Right lobe of liver (tissue), 6 donors: ENCODE results near the gene EIF6. TPM values are rescaled to one million over a fixed set of nuclear protein-coding genes. Genes with fewer than 3 reads are reported as not detected.

Source experiments
- ATAC-seq, 4 donors: fragments of 200-7000 bp; cut with Tn5 transposase; one replicate each; pipeline ENCODE4 v1.9.1; 2020; ENCODE audit warnings: mild to moderate bottlenecking in 4 of 4, moderate library complexity in 4 of 4
- DNase-seq, 3 donors: peaks; one replicate each; pipeline ENCODE4 v3.0.0-alpha.2; 2020
- H3K27ac ChIP-seq, 3 donors: fragments of 200-600 bp; one replicate each; pipeline ENCODE4 v1.8.0; 2022
- H3K27me3 ChIP-seq, 2 donors: fragments of 200-600 bp; one replicate each; pipeline ENCODE4 v1.8.0; 2022
- H3K36me3 ChIP-seq, 4 donors: fragments of 200-600 bp; sonication (generic) in 1 of 4; one replicate each; pipeline versions ENCODE4 v1.5.1 to v1.8.0; 2017 to 2022; ENCODE audit warnings: control low read depth in 1 of 4
- H3K4me1 ChIP-seq, 4 donors: fragments of 200-600 bp; sonication (generic) in 1 of 4; one replicate each; pipeline versions ENCODE4 v1.5.1 to v1.8.0; 2017 to 2022; ENCODE audit warnings: control low read depth in 1 of 4
- H3K4me3 ChIP-seq, 3 donors: fragments of 200-600 bp; one replicate each; pipeline ENCODE4 v1.8.0; 2022
- H3K9me3 ChIP-seq, 4 donors: fragments of 200-600 bp; sonication (generic) in 1 of 4; one replicate each; pipeline versions ENCODE4 v1.5.1 to v1.8.0; 2017 to 2022; ENCODE audit warnings: control low read depth in 1 of 4
- CTCF ChIP-seq, 4 donors: fragments of 200-600 bp in 3 of 4; fragments of 450-650 bp in 1 of 4; IDR thresholded peaks; one replicate each; pipeline versions ENCODE4 v1.5.1 to v1.8.0; 2016 to 2022; ENCODE audit warnings: antibody characterized with exemption in 4 of 4, mild to moderate bottlenecking in 2 of 4
- POLR2A ChIP-seq: fragments of 450-650 bp; IDR thresholded peaks from one replicate; pipeline ENCODE4 v1.6.1; 2017; ENCODE audit warnings: antibody characterized with exemption, mild to moderate bottlenecking
- WGBS: methylation state at CpG from one replicate; pipeline ENCODE4 v1.1.6; 2018; ENCODE audit warnings: low coverage, low lambda C conversion rate; ENCODE audit not compliant: insufficient coverage; ENCODE audit errors: missing lambda C conversion rate; 5-methylcytosine and 5-hydroxymethylcytosine counted together
- intact Hi-C, 2 donors: fragments of 100-400 bp; cut with DNase I; formaldehyde crosslinking; loops; one replicate each; pipeline versions ENCODE4 v1.11.2 to v1.14.1; 2022
- total RNA-seq, 6 experiments: library from RNA; depleted of rRNA in 2 of 6; stranded (reverse); fragments of >200 nt in 2 of 6; fragmentation: NEBNext Ultra II Directional in 3 of 6; extraction: Animal tissue kit (Norgen Biotek cat#: 25700) in 3 of 6; gene quantifications; one replicate each; pipeline versions ENCODE4 v1.1.0 to v1.2.4, GENCODE V29; 2016 to 2023
- donor health status: DM: no; HTN: yes; CAD: no.
- donor health status: DM: no; HTN: no; CAD: no.
- donor health status: DM: no; HTN: no; CAD: no.
- donor health status: DM: no; HTN: yes; CAD: no.
- donor health status: DM: no; HTN: yes; CAD: no.

EIF6 gene
- total RNA-seq, 6 experiments from 2014 or later, result 73.6 to 131 (median 83.3) TPM

GRCh38 chr20:35277531-35278395 lies 6.8 kb downstream of the EIF6 start, which contains the start of gene MMP24OS:
TSS of gene MMP24OS (minus strand) at chr20:35278122. CDS start at chr20:35277929, 193 bp downstream.
- H3K4me3 ChIP-seq, result peak within 1 kb of the TSS; percentile 76 to 87 (median 80)
- peaks cover 0 to 15% (median 4%) of the 10 kb centered on the region in 4 donors for H3K4me1 ChIP-seq
- TF ChIP-seq CTCF (IDR thresholded peaks at IDR 0.05) (peak in 3 of 4 donors; percentile 19 to 33 (median 29)), POLR2A (peak; percentile 90)
- DNase-seq, result peak; percentile 91 to 94 (median 93)
- H3K27me3 ChIP-seq, result no peaks in the 10 kb centered on the region
- ATAC-seq, result peak; percentile 89 to 96 (median 94)
- under 1% methylated on average over 27 of the region's 76 CpGs for WGBS
- intact Hi-C loops, result loop anchor here in 1 of 2 donors (10.0 kb wide), 2 partner anchors 63 to 133 kb away; partner anchors contain the start of gene EDEM2
- H3K27ac ChIP-seq, result peak within 1 kb of the TSS; percentile 91 to 97 (median 94)
- H3K9me3 ChIP-seq, result no peaks in the 10 kb centered on the region
- H3K36me3 ChIP-seq, result peaks cover 0 to 38% (median 12%) of the 10 kb centered on the region in 4 donors

DNA sequence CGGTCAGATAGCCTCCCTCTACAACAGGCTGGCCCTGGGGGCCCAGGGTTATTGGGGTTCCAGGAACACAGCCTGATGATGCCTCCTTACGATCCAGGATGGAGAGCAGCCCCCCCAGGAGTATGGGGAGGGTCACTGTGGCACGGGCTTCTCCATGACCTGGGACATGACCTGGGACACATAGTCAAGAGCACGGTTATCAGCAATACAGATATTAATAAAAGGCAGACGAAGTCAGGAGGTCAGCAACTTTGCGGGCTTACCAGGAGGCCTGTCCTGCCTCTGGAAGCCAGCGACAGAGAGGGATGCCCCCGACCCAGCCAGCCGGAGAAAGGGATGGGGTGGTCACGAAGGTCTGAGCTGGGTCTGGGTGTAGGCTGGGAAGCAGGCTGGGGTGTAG lies 7.4 kb downstream of the EIF6 start:
- Histone ChIP-seq H3K36me3 (peaks cover 0 to 33% (median 12%) of the 10 kb centered on the region in 4 donors), H3K27ac (peak overlapping the region; percentile 91 to 97 (median 94)), H3K4me1 (peaks cover 0 to 10% (median 4%) of the 10 kb centered on the region in 4 donors), H3K4me3 (peak overlapping the region; percentile 76 to 87 (median 80)), H3K9me3 (no peaks in the 10 kb centered on the region), H3K27me3 (no peaks in the 10 kb centered on the region)
- DNase-seq (no peak), ATAC-seq (no peak)
- intact Hi-C loops, result loop anchor here in 1 of 2 donors (10.0 kb wide), 2 partner anchors 62 to 132 kb away; partner anchors contain the start of gene EDEM2
- TF ChIP-seq CTCF (IDR thresholded peaks at IDR 0.05) (no peak), POLR2A (no peak)
- 0% methylated on average over 9 of the region's 10 CpGs for WGBS

DNA sequence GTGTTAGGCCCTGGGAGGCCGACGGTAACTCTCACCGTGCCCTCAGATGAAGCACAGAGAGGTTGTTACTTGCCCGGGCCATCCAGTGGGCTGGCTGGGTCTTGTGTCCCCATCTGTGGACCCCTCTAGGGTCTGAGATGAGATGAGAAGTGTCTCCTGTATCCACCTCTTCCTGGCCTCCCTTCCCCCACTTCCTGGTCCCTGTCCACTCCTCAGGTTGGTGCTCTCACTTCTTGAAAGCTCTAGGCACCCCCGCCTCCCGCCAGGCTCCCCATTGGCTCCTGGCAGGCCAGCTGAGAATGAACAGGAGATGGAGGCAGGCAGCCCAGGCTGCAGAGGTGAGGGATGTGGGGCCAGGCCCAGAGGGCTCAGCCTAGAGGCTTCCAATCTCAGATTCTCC lies 8.2 kb downstream of the EIF6 start:
- H3K27me3 ChIP-seq, result no peaks in the 10 kb centered on the region
- TF ChIP-seq CTCF (IDR thresholded peaks at IDR 0.05) (no peak), POLR2A (no peak)
- peak overlapping the region in 2 of 3 donors; percentile 76 to 80 for H3K4me3 ChIP-seq
- peaks cover 0 to 33% (median 14%) of the 10 kb centered on the region in 4 donors for H3K36me3 ChIP-seq
- H3K4me1 ChIP-seq, result peaks cover 0 to 10% (median 4%) of the 10 kb centered on the region in 4 donors
- no peaks in the 10 kb centered on the region for H3K9me3 ChIP-seq
- ATAC-seq, result no peak
- peak overlapping the region in 2 of 3 donors; percentile 91 to 97 for H3K27ac ChIP-seq
- WGBS, result no CpG with 5 or more reads among the region's 6 CpGs
- intact Hi-C loops, result loop anchor here in 1 of 2 donors (10.0 kb wide), 2 partner anchors 62 to 132 kb away; partner anchors contain the start of gene EDEM2
- DNase-seq, result no peak

GRCh38 chr20:35275741-35276251 lies 8.8 kb downstream of the EIF6 start:
- 92% methylated on average over 2 of the region's 12 CpGs for whole genome bisulfite sequencing
- intact Hi-C loops, result loop anchor here in 1 of 2 donors (10.0 kb wide), 2 partner anchors 61 to 131 kb away; partner anchors contain the start of gene EDEM2
- Histone ChIP-seq H3K4me3 (no peak overlapping the region), H3K36me3 (peaks cover 0 to 33% (median 14%) of the 10 kb centered on the region in 4 donors), H3K4me1 (peaks cover 0 to 10% (median 4%) of the 10 kb centered on the region in 4 donors), H3K27me3 (no peaks in the 10 kb centered on the region), H3K27ac (no peak overlapping the region), H3K9me3 (no peaks in the 10 kb centered on the region)
- DNase-seq, result no peak
- TF ChIP-seq POLR2A (no peak), CTCF (IDR thresholded peaks at IDR 0.05) (no peak)
- ATAC-seq, result no peak
